ENCODE measurements around the gene PTER.

The PTER gene

DNA sequence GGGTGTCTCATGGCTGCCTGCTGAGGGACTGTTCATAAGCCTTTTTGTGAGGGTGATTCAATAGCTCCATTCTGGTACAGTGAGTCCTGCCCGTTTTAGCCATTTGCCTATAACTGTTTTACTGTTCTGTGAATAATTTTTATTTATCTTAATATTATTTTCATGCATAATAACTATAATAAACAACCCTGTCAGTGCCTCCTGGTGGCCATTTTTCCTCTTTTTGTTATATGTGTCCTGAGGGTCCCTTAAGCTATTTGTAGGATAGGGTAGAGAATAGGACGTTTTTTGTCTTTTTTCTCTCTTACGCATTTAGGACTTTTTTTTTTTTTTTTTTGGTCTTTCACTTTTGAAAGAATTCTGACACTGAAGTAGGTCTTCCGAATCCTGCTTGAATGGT, 82.0 kb downstream of the PTER start:
- no peaks in the 10 kb centered on the region for H3K36me3 ChIP-seq
- H3K9me3 ChIP-seq (ENCODE audit: severe bottlenecking), result no peaks in the 10 kb centered on the region
- no peak overlapping the region for H3K4me3 ChIP-seq (ENCODE audit: low read depth, low read length)
- H3K27ac ChIP-seq, result no peak overlapping the region
- TF ChIP-seq, protein P1, sequence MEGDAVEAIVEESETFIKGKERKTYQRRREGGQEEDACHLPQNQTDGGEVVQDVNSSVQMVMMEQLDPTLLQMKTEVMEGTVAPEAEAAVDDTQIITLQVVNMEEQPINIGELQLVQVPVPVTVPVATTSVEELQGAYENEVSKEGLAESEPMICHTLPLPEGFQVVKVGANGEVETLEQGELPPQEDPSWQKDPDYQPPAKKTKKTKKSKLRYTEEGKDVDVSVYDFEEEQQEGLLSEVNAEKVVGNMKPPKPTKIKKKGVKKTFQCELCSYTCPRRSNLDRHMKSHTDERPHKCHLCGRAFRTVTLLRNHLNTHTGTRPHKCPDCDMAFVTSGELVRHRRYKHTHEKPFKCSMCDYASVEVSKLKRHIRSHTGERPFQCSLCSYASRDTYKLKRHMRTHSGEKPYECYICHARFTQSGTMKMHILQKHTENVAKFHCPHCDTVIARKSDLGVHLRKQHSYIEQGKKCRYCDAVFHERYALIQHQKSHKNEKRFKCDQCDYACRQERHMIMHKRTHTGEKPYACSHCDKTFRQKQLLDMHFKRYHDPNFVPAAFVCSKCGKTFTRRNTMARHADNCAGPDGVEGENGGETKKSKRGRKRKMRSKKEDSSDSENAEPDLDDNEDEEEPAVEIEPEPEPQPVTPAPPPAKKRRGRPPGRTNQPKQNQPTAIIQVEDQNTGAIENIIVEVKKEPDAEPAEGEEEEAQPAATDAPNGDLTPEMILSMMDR (IDR thresholded peaks at IDR 0.05; ENCODE audit: low read depth, low read length), result no peak
- no peak for DNase-seq
- H3K27me3 ChIP-seq (ENCODE audit: insufficient read depth, low read depth, severe bottlenecking), result no peaks in the 10 kb centered on the region

DNA sequence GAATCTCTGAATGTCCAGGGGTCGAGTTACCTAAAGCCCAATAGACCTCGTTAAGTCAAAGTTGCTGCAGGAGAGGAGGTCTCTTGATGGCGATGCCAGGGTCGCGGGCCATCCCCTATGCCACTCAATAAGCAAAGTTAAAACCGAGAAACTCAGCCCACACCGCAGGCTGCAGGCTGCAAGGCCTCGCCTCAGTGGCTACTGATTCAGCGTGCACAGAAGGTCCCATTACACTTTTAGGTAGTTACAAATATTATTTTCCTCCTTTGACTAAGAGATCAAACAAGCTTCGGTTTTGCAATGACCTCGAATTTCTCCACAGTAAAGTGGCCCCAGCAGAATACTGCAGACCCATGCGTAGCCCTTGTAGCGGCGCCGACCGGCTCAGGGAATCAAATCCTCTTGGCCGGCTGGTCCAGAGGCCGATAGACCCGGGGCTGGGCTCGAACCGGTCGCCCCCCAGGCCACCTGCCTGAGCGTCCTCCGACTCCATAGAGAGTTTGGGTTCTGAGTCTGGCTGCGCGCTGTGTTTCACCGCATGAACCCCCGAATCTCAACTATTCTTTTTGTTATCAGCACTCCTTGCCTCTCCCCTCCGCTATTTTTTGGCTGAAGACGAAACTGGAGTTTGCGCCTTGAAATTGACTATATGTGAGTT, 82.6 kb downstream of the PTER start:
- H3K36me3 ChIP-seq, result no peaks in the 10 kb centered on the region
- no peak overlapping the region for H3K27ac ChIP-seq
- no peak for DNase-seq
- TF ChIP-seq, protein P1 (IDR thresholded peaks at IDR 0.05; ENCODE audit: low read depth, low read length), result no peak
- H3K4me3 ChIP-seq (ENCODE audit: low read depth, low read length), result peak overlapping the region; percentile 48
- H3K9me3 ChIP-seq (ENCODE audit: severe bottlenecking), result no peaks in the 10 kb centered on the region
- H3K27me3 ChIP-seq (ENCODE audit: insufficient read depth, low read depth, severe bottlenecking), result no peaks in the 10 kb centered on the region

DNA sequence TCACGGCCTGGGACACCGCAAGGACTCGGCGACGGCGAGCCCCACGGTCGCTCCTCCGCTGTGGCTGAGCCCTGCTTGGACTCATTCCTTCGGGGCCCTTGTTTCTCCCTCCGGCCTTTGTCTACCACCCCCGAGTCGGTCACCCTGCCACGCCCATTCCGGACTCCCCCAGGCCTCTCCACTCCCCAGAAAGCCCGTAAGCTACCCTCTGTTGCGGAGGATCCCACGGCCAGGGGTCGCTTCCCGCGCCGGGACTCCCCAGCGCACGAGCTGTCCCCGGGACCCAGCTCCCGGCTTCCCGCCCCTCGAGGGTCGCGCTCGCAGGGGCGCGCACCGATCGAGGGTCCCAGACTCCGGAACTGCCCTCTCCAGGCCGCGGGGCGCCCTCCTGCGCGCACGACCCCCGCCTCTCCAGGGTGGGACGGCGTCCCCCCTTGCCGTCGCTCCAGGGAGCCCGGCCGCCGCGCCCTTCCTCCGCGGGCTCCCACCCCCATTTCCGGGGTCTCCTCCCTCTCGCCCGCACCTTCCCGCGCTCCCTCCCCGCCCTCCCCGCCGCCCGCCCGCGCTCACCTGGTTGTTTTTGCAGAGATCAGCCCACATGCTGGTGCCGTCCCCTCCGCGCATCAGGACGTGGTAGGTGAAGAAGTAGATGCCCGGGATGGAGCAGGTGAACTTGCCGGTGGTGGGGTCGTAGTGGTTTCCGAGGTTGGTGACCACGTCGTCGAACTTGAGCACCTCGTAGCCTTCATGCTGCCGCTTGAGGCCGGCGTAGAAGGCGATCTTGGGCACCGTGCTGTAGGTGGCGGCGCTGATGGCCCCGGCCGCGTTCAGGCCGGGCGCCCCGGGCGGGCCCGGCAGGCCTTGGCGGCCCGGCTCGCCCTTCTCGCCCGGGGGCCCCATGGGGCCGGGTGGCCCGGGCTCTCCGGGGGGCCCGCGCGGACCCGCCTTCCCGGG, 83.4 kb downstream of the PTER start:
- Histone ChIP-seq H3K27me3 (ENCODE audit: insufficient read depth, low read depth, severe bottlenecking) (no peaks in the 10 kb centered on the region), H3K9me3 (ENCODE audit: severe bottlenecking) (no peaks in the 10 kb centered on the region), H3K36me3 (no peaks in the 10 kb centered on the region), H3K27ac (no peak overlapping the region), H3K4me3 (ENCODE audit: low read depth, low read length) (peak overlapping the region; percentile 48)
- TF ChIP-seq, protein P1 (IDR thresholded peaks at IDR 0.05; ENCODE audit: low read depth, low read length), result no peak
- DNase-seq, result no peak

DNA sequence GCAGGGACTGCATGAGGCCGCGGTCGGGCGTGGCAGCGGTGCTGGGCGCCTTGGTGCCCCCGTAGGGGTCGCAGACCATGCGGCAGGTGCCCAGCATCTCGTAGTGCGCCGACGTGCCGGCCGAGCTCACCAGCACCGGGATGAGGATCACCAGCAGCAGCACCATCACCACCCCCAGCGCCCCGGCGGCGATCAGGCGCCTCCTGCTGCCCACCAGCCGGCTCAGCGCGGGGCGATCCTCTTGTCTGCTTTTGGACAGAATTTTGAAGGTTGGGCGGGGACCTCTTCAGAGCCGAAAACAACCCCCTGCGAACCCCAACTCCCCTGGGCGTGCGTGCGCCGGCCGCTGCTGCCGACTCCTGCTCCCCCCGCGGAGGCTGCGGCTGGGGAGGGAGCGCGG, 84.1 kb downstream of the PTER start:
- Histone ChIP-seq H3K9me3 (ENCODE audit: severe bottlenecking) (no peaks in the 10 kb centered on the region), H3K36me3 (no peaks in the 10 kb centered on the region), H3K27ac (no peak overlapping the region), H3K4me3 (ENCODE audit: low read depth, low read length) (no peak overlapping the region), H3K27me3 (ENCODE audit: insufficient read depth, low read depth, severe bottlenecking) (no peaks in the 10 kb centered on the region)
- TF ChIP-seq, protein P1 (IDR thresholded peaks at IDR 0.05; ENCODE audit: low read depth, low read length), result peak; percentile 61
- peak; percentile 26 for DNase-seq

DNA sequence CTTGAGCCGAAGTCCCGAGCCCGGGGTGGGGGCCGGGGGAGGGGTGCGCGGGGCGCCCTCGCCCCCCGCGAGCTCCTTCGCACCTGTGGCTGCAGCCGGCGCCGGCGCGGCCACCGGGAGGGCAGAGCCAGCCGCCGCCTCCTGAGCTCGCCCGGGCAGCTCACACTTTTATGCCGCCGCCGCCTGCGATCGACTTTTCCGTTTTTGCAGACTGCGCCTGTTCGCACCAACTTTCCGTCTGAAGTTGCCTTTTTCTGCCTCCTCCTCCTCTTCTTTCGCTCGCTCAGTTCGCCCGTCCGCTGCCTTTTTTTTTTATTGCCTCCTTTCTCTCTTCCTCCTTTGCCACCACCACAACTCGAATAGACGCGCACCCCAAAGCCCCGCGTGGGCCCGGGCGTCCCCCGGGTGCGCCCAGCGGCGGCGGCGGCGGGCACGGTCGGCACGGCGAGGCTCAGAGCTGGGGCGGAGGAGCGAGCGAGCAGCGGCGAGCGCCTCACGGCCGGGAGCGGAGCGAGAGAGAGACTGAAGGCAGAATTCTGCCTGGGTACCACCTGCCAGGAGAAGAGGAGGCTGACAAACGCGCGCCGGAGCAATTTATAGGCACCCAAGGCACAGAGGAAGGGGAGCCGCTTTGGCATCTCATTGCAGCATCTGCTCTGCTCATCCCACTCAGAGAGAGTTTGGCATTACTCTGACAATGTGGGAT, 84.7 kb downstream of the PTER start, which contains the start of gene C1QL3:
Gene C1QL3 (minus strand): TSS at position 569 of the 706 bp plus-strand sequence. CDS start 814 bp downstream, outside the sequence.
- DNase-seq, result no peak
- Histone ChIP-seq H3K27me3 (ENCODE audit: insufficient read depth, low read depth, severe bottlenecking) (no peaks in the 10 kb centered on the region), H3K36me3 (no peaks in the 10 kb centered on the region), H3K4me3 (ENCODE audit: low read depth, low read length) (no peak within 1 kb of the TSS), H3K27ac (no peak within 1 kb of the TSS), H3K9me3 (ENCODE audit: severe bottlenecking) (no peaks in the 10 kb centered on the region)
- TF ChIP-seq, protein P1 (IDR thresholded peaks at IDR 0.05; ENCODE audit: low read depth, low read length), result no peak
